EH (cell line): ENCODE data around the gene TMED6.

Source experiments
- DNase-seq: peaks from one replicate; pipeline ENCODE4 v3.0.0-alpha.2; 2015; ENCODE audit warnings: low read depth

TMED6 gene

DNA sequence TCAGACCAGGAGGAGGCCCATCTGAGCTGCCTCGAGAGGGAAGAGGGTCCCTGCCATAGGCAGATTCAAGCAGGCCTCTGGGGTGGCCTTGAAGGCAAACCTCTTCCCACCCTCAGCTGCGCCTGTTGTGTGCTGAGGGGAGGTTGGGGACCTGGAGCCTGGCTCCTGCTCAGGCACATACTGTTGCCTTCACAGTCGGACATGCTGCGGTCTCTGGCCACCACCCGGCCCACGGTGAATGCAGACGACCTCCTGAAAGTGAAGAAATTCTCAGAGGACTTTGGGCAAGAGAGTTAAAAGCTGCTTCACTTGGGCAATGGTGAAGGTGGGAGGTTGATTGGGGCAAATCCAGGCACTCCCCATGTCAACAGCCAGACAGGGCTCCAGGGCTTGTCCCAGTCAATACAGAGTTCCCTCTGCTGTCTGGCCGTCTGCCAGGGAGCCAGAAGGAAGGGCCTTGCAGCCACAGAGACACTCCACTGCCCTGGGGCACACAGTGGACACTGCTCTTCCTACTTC lies 27.5 kb downstream of the TMED6 start:
- peak; percentile 54 for DNase-seq

- DNase-seq = no peak
Observed at GRCh38 chr16:69323415-69323814, 28.2 kb downstream of the TMED6 start.

DNA sequence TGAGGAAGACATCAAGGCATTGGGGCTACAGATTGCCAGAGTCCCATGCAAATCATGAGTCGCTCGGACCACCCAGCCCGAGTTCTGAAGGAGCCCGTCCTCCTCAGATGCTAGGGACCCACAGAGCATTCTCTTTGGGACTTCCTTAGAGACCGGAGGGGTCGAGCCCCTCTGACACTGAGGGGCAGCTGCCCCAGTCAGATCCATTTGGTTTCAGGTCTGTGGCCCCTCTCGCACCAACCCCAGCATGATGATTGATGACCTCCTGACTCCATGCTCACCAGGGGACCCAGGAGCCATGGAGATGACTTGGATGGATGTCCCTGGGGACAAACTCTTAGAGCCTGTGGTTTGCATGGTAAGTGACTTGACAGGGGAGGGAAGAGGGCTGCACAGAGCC lies 29.2 kb downstream of the TMED6 start:
- DNase-seq = no peak

DNA sequence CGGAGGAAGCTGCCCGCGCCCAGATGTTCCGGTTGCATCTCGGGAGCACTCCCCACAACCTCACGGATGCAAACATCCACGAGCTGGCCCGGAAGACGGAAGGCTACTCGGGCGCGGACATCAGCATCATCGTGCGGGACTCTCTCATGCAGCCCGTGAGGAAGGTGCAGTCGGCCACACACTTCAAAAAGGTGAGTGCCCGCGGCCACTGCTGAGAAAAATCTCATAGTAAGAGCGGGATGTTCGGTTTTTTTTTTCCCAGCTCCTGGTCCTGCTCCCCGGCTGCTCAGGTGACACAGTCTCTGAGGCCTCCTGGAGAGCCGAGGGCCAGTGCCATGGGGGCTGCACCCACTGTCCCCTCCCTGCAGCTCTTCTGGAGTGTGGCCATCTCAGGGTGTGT lies 30.5 kb downstream of the TMED6 start:
- no peak for DNase-seq

- no peak for DNase-seq
Observed at GRCh38 chr16:69320740-69321073, 30.9 kb downstream of the TMED6 start.

DNA sequence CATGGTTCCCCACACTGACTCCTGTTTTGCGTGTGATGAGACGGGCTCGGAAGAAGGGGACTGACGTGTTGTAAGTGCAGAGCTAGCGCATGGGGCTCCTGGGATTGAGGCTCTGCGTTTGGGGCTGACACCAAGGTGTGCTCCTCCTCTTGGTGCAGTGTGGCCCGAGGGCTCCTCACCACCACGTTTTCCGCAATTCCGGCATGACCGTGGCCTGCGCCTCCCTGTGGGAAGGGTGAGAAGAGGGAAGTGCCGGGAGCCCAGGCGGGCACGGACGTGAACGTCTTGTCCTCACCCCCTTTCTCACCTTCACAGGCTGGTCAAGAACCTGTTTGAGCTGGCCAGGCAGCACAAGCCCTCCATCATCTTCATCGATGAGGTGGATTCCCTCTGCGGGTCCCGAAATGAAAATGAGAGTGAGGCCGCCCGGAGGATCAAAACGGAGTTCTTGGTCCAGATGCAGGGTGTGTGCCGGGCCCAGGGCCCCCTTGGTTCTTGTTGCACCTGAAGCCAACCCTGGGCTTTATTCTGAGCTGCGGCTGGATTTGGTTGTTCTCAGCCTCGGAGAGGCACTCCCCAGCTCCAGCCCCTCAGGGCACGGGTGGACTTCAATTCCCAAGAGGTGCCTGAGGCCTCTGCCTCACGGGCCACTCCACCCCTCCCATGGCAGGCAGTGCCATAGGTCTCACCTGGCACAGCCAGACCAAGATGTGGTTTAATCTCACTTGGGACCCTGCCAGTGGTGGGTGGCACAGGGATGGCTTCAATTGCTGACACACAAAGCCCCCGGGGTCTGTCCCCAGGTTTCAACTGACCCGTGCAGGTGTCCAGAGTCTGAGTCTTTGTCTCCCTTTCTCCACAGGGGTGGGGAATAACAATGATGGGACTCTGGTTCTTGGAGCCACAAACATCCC lies 31.5 kb downstream of the TMED6 start:
- DNase-seq = no peak

DNA sequence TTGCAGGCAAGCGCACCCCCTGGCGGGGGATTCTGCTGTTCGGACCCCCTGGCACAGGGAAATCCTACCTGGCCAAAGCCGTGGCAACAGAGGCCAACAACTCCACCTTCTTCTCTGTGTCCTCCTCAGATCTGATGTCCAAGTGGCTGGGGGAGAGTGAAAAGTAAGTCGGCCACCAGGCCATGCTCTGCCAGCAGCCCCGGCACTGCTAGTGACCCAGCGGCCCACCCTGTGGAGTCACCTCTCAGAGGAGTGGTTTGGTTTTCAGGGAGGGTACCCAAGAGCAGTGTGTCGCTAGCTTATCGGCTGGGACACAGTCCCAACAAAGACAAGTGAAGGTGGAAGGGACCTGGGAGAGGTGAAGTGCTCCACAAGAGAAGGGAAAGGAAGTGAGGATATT lies 32.2 kb downstream of the TMED6 start:
- no peak for DNase-seq

GRCh38 chr16:69318911-69319289 lies 32.7 kb downstream of the TMED6 start:
- DNase-seq = no peak

DNA sequence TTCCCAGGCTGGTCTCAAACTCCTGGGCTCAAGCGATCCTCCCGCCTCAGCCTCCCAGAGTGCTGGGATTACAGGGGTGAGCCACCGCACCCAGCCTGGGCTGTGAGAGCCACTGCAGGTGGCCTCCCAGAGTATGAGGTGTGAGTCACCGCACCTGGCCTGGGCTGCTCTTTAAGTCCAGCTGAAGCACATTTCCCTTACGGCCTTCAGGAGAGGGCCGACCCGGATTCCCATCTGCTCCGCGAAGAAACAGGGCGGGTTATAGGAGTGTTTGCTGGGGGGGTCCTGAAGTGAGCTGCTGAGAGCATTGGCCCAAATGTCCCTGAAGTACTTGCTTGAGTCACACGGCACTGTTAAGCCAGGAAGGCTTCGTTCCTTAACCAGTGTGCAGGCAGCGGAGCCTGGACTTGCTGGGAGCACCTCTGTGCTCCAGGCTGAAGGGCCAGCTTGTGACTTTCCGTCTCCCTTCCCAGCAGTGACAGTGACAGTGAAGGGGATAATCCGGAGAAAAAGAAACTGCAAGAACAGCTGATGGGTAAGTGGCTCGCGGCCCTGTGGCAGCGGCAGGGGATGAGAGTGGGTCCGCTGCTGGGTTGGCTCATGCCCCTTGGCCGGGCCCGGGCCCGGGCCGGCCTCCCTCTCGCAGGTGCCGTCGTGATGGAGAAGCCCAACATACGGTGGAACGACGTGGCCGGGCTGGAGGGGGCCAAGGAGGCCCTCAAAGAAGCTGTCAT lies 33.2 kb downstream of the TMED6 start:
- no peak for DNase-seq

DNA sequence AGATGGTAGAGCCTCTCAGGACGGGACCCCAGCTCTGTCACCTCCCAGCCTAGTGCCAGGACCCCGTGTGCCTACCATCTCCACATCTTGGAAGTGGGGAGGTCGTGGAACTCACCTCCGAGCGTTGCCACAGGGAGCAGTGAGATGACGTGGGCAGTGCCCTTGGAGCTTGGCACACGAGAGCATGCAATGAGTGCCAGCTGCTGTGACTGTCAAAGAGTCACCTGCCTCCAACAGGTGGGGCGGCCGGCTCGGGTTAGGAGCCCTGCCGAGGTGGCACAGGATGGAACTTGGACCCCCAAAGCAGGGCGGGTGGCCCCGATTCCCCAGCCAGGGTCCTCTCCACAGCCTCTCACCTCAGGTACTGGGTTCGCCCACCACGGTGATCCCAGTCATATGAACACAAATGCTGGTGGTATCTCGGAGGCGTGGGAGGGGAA lies 35.0 kb downstream of the TMED6 start:
- DNase-seq = no peak

- no peak for DNase-seq
Observed at GRCh38 chr16:69315486-69316311, 35.9 kb downstream of the TMED6 start.

DNA sequence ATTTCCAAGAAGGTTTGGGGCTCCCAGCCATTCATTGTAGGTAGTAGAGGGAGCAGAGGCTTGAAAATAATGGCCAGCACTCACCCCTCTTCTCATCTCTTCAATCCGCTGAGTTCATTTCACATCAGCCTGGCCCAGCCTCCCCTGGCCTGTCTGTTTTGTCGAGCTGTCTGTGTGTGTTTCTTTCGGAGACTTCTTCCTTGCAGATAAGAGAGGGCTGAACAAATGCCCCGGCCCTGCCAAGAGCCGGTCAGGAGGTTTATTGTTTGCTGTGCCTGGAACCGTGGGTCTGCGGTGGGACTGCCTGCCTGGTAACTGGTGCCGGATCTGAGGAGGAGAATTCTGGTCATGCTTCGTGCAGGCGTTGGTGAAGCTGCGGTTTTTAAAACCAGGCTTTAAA lies 37.1 kb downstream of the TMED6 start:
- DNase-seq = no peak

DNA sequence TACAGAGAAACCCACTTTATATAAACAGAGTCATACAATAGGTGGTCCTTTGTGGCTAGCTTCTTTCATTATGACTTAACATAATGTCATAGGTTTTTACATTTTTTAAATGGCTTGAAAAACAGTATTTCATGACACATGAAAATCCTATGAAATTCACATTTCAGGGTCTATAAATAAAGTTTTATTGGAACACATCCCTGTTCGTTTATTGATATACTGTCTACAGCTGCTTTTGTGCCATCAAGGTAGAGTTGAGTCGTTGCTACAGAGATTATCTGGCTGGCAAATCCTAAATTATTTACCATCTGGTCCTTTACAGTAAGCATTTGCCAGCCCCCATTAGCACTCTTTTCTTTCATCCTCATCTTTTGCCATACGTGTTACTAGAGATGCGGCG lies 38.1 kb downstream of the TMED6 start:
- no peak for DNase-seq

DNA sequence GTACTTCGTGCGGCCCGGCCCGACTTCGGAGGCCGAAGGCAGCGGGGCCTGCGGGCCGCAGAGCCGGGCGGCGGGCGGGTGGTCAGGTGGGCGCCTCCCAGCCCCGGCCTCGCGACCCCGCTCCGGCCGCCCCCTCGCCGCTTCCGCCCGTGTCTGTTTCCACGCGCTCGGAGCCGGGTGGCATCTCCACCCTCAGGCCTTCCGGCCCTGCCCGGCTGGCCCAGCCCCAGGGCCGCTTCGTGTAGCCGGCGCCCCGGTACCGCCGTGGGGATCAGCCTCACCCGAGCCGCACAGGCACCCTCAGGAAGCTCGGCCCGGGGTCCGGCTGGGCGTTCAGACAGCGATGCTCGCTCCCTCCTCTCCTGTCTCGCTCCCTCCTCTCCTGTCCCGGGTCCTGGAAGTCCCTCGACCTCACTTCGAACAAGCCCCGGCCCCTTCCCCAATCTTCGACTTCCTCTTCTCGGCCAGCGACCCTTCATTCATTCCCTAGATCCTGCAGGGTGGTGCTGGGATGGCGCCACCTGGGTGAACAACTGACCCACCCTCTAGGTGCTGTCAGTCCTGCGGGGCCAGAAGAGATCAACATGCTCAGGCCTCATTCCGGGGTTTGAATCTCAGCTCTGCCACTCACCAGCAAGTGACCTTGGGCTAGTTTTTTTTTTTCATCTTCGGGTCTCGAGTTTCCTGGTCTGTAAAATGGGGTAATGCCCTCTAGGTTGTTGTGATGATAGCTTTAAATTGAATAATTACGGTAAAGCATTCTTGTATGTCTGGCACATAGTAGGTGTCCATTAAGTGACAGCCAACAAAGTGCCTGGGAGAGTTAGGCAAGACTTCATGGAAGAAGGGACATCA lies 39.8 kb downstream of the TMED6 start:
- DNase-seq = peak; percentile 51

DNA sequence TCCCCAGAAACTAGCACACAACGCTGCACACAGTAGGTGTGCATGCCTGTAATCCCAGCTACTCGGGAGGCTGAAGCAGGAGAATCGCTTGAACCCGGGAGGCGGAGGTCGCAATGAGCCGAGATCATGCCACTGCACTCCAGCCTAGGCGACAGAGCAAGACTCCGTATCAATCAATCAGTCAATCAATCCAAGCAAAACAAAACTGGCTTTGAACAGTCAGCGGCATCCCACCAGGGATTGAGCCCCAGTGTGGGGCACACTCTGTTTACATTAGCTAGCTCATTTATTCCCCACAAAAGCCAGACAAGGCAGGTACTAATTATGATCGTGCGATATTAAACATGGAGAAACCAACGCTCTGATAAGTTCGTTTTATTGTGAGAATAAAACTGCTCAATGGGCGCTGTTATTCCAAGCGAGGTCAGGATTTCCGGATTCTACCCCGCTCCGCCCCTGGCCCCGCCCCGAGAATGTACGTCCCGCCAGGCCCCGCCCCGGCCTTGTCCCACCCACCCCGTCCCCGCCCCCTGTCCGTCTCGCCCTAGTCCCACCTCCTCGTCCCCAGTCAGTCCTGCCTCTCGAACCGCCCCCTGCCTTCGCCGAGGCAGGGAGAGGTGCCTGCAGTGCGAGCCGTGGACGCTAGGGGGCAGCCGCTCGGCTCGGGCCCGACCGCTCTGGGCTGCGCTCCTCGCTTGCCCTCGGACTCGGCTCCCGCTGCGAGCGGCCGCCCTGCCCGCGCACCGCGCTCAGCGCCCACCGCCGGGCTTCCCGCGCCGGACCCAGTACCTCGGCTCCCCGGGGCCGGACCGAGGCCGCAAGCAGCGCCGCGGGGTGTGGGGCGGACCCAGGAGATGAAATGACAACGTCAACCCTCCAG lies 40.7 kb downstream of the TMED6 start, which contains the start of gene VPS4A:
VPS4A (plus strand) TSS at position 698 of the 880 bp plus-strand sequence; CDS start at position 860, 162 bp downstream.
- DNase-seq = peak; percentile 96

DNA sequence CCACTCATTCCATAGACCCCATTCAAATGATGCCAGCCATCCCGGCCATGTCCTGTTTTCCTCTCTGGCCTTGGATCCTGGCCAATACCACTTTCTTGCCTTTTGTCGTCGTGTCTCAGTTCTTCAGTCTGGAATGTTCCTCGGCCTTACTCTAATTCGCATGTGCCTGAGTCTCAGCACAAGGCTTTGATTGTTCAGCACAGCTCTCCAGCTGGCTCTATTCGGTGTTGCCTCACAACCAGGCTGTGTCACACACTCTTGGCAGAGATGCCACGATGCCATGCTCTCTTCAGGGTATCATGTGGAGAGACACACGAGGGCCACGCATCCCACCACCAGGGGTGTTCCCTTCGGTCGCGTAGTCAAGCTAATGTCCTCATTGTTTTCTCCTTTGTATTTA lies 42.3 kb downstream of the TMED6 start:
- no peak for DNase-seq

GRCh38 chr16:69307856-69308255 lies 43.7 kb downstream of the TMED6 start:
- no peak for DNase-seq

DNA sequence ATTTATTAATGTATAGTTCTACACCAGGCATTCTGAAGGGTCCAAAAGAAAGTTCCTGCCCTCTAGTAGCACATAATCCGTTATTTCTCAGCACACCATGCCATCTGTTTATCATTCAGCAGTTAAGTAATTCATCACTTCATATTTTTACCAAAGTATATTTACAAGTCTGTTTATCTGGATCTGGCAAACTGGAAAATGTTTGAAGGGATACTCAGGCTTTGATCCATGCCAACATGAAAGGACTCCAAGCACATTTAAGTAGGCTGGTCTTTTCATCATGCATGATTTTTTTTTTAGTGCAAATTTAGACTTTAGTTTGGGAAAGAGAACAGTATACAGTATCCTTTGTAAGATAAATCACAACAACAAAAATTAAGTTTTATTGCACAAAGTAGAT lies 44.5 kb downstream of the TMED6 start:
- no peak for DNase-seq

- DNase-seq = no peak
Observed at GRCh38 chr16:69306031-69306430, 45.6 kb downstream of the TMED6 start.

- DNase-seq = no peak
Observed at GRCh38 chr16:69302301-69302700, 49.3 kb downstream of the TMED6 start.
